BJ (cell line): ENCODE measurements around the gene ZBTB12. TPM values are rescaled to one million over a fixed set of nuclear protein-coding genes. Genes with fewer than 3 reads are reported as not detected.

Experiments used
- CTCF ChIA-PET: fragments of 350-600 bp; formaldehyde crosslinking; extraction: SDS; loops from one replicate; lab custom pipeline; 2021; ENCODE audit warnings: antibody characterized with exemption, inconsistent platforms; lab: Yijun Ruan, JAX
- POLR2A ChIA-PET: fragments of 300-600 bp; sonication (Branson Sonifier 250); formaldehyde crosslinking; extraction: SDS; loops from one replicate; lab custom pipeline; 2021; ENCODE audit warnings: antibody characterized with exemption; lab: Charles Lee
- DNase-seq: peaks from one replicate; pipeline ENCODE4 v3.0.0-alpha.2; 2011; ENCODE audit warnings: low read depth
- H3K27me3 ChIP-seq: 2 replicates; pipeline ENCODE4 v1.6.0; 2011; ENCODE audit warnings: low read length; ENCODE audit not compliant: control insufficient read depth, insufficient read depth
- H3K36me3 ChIP-seq: 2 replicates; pipeline ENCODE4 v1.5.1; 2011; ENCODE audit warnings: low read length; ENCODE audit not compliant: control insufficient read depth, insufficient read depth
- H3K4me3 ChIP-seq: 2 replicates; pipeline ENCODE4 v1.5.1; 2011; ENCODE audit warnings: low read depth, mild to moderate bottlenecking, control low read depth, low read length
- CTCF ChIP-seq: IDR thresholded peaks from 2 replicates; pipeline ENCODE4 v1.5.1; 2011; ENCODE audit warnings: low read depth, mild to moderate bottlenecking, control low read depth, inconsistent platforms, low read length, moderate library complexity; ENCODE audit not compliant: insufficient read depth
- polyA plus RNA-seq: library from polyadenylated mRNA; depleted of rRNA; stranded (reverse); fragments of >200 nt; gene quantifications from 2 replicates; pipeline ENCODE4 v1.2.3, GENCODE V29; 2011

ZBTB12 gene
- polyA plus RNA-seq, 1 experiment = 2.6 TPM

- H3K4me3 ChIP-seq = no peak overlapping the region
- no peak for DNase-seq
- ChIA-PET CTCF (no interaction called here), POLR2A (no interaction called here)
- H3K27me3 ChIP-seq = peaks cover 1% of the 10 kb centered on the region
- TF ChIP-seq CTCF = no peak
- H3K36me3 ChIP-seq = peaks cover 8% of the 10 kb centered on the region
Observed at GRCh38 chr6:31947070-31947675, 45.3 kb upstream of the ZBTB12 start.

DNA sequence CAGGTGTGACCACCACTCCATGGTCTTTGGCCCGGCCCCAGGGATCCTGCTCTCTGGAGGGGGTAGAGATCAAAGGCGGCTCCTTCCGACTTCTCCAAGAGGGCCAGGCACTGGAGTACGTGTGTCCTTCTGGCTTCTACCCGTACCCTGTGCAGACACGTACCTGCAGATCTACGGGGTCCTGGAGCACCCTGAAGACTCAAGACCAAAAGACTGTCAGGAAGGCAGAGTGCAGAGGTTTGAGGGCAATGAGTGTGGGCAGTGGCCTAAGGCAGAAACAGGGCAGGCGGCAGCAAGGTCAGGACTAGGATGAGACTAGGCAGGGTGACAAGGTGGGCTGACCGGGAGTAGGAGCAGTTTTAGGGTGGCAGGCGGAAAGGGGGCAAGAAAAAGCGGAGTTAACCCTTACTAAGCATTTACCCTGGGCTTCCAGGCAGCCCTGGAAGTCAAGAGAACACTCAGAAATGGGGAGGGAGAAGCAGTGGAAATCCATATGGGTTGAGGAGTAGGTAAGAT, 44.5 kb upstream of the ZBTB12 start:
- H3K27me3 ChIP-seq = peaks cover 1% of the 10 kb centered on the region
- no peak for TF ChIP-seq CTCF
- POLR2A ChIA-PET = no interaction called here
- DNase-seq = no peak
- no peak overlapping the region for H3K4me3 ChIP-seq
- H3K36me3 ChIP-seq = peaks cover 3% of the 10 kb centered on the region
- CTCF ChIA-PET = interaction anchor here (1.6 kb wide), 1 partner anchor 57 kb away, joined by 6 read pairs; no protein-coding TSS in a partner anchor

DNA sequence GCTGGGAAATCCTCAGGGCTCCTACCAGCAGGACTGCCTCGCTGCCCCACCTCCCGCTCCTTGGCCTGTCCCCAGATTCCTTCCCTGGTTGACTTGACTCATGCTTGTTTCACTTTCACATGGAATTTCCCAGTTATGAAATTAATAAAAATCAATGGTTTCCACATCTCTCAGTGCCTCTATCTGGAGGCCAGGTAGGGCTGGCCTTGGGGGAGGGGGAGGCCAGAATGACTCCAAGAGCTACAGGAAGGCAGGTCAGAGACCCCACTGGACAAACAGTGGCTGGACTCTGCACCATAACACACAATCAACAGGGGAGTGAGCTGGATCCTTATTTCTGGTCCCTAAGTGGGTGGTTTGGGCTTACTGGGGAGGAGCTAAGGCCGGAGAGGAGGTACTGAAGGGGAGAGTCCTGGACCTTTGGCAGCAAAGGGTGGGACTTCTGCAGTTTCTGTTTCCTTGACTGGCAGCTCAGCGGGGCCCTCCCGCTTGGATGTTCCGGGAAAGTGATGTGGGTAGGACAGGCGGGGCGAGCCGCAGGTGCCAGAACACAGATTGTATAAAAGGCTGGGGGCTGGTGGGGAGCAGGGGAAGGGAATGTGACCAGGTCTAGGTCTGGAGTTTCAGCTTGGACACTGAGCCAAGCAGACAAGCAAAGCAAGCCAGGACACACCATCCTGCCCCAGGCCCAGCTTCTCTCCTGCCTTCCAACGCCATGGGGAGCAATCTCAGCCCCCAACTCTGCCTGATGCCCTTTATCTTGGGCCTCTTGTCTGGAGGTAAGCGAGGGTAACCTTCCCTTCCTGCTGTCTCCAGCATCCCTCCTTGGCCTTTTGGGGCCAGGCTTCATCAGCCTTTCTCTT, 43.9 kb upstream of the ZBTB12 start, which contains the start of gene CFB:
Gene CFB (plus strand): TSS at position 589 of the 863 bp plus-strand sequence. CDS start 127 bp downstream, at position 716.
- H3K4me3 ChIP-seq = no peak within 1 kb of the TSS
- no peak for DNase-seq
- CTCF ChIA-PET = interaction anchor here (1.6 kb wide), 1 partner anchor 57 kb away, joined by 6 read pairs; no protein-coding TSS in a partner anchor
- POLR2A ChIA-PET = no interaction called here
- no peak for TF ChIP-seq CTCF
- no peaks in the 10 kb centered on the region for H3K36me3 ChIP-seq
- H3K27me3 ChIP-seq = peaks cover 1% of the 10 kb centered on the region

DNA sequence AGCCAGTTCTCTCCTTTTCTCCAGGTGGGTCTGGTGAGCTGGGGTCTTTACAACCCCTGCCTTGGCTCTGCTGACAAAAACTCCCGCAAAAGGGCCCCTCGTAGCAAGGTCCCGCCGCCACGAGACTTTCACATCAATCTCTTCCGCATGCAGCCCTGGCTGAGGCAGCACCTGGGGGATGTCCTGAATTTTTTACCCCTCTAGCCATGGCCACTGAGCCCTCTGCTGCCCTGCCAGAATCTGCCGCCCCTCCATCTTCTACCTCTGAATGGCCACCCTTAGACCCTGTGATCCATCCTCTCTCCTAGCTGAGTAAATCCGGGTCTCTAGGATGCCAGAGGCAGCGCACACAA, 43.2 kb upstream of the ZBTB12 start:
- DNase-seq = no peak
- H3K27me3 ChIP-seq = peaks cover 1% of the 10 kb centered on the region
- CTCF ChIA-PET = interaction anchor here (1.6 kb wide), 1 partner anchor 56 kb away, joined by 6 read pairs; no protein-coding TSS in a partner anchor
- no peaks in the 10 kb centered on the region for H3K36me3 ChIP-seq
- H3K4me3 ChIP-seq = no peak overlapping the region
- TF ChIP-seq CTCF = no peak
- POLR2A ChIA-PET = no interaction called here

- peaks cover 1% of the 10 kb centered on the region for H3K27me3 ChIP-seq
- no peaks in the 10 kb centered on the region for H3K36me3 ChIP-seq
- no peak overlapping the region for H3K4me3 ChIP-seq
- POLR2A ChIA-PET = no interaction called here
- no peak for DNase-seq
- CTCF ChIA-PET = interaction anchor here (2.4 kb wide), 1 partner anchor 8 kb away, joined by 12 read pairs; no protein-coding TSS in a partner anchor
- TF ChIP-seq CTCF = no peak
Observed at GRCh38 chr6:31943742-31944141, 41.9 kb upstream of the ZBTB12 start.
